ENCODE data around the gene CACNA1B.

CACNA1B gene

GRCh38 chr9:137989999-137990715 lies 112.6 kb downstream of the CACNA1B start:
- Histone ChIP-seq H3K4me3 (ENCODE audit: low read length) (no peak overlapping the region), H3K36me3 (ENCODE audit: control insufficient read depth, insufficient read depth, low read length) (no peaks in the 10 kb centered on the region), H3K4ac (ENCODE audit: low read depth, low read length) (no peak overlapping the region), H3K18ac (ENCODE audit: low read length) (no peak overlapping the region), H2BK15ac (replicated peaks; ENCODE audit: low read depth) (no peak overlapping the region), H3K79me1 (ENCODE audit: low read length) (no peaks in the 10 kb centered on the region), H3K79me2 (ENCODE audit: control insufficient read depth, insufficient read depth, low read length) (no peaks in the 10 kb centered on the region), H3K56ac (ENCODE audit: low read length) (no peak overlapping the region), H4K8ac (ENCODE audit: low read depth, low read length) (no peak overlapping the region), H2BK5ac (ENCODE audit: low read length) (no peak overlapping the region), H3K9ac (ENCODE audit: low read length) (no peak overlapping the region), H3K27ac (ENCODE audit: low read depth, low read length) (no peak overlapping the region), H4K5ac (ENCODE audit: low read length) (no peak overlapping the region), H2AK5ac (ENCODE audit: low read length) (no peak overlapping the region), H3K27me3 (ENCODE audit: insufficient read depth, low read length, poor library complexity) (no peaks in the 10 kb centered on the region), H3K23ac (ENCODE audit: low read length) (no peak overlapping the region), H3K4me2 (ENCODE audit: low read length) (no peak overlapping the region), H2BK120ac (ENCODE audit: low read depth, low read length) (no peak overlapping the region), H3K4me1 (ENCODE audit: control insufficient read depth, low read depth, low read length) (no peaks in the 10 kb centered on the region)
- no peak for DNase-seq
- no CpG with 5 or more reads among the region's 8 CpGs for WGBS (ENCODE audit: extremely low coverage, insufficient coverage, low lambda C conversion rate)

- no CpG with 5 or more reads among the region's 13 CpGs for WGBS (ENCODE audit: extremely low coverage, insufficient coverage, low lambda C conversion rate)
- no peaks in the 10 kb centered on the region for H3K36me3 ChIP-seq (ENCODE audit: control insufficient read depth, insufficient read depth, low read length)
- H3K4ac ChIP-seq (ENCODE audit: low read depth, low read length): no peak overlapping the region
- H2AK5ac ChIP-seq (ENCODE audit: low read length): no peak overlapping the region
- H3K9ac ChIP-seq (ENCODE audit: low read length): no peak overlapping the region
- H3K23ac ChIP-seq (ENCODE audit: low read length): no peak overlapping the region
- no peak overlapping the region for H4K8ac ChIP-seq (ENCODE audit: low read depth, low read length)
- H2BK120ac ChIP-seq (ENCODE audit: low read depth, low read length): no peak overlapping the region
- H3K4me2 ChIP-seq (ENCODE audit: low read length): no peak overlapping the region
- DNase-seq: no peak
- H2BK5ac ChIP-seq (ENCODE audit: low read length): no peak overlapping the region
- H2BK15ac ChIP-seq (replicated peaks; ENCODE audit: low read depth): no peak overlapping the region
- H3K79me2 ChIP-seq (ENCODE audit: control insufficient read depth, insufficient read depth, low read length): no peaks in the 10 kb centered on the region
- no peaks in the 10 kb centered on the region for H3K79me1 ChIP-seq (ENCODE audit: low read length)
- H3K27ac ChIP-seq (ENCODE audit: low read depth, low read length): no peak overlapping the region
- H4K5ac ChIP-seq (ENCODE audit: low read length): no peak overlapping the region
- H3K18ac ChIP-seq (ENCODE audit: low read length): no peak overlapping the region
- no peaks in the 10 kb centered on the region for H3K27me3 ChIP-seq (ENCODE audit: insufficient read depth, low read length, poor library complexity)
- H3K4me3 ChIP-seq (ENCODE audit: low read length): no peak overlapping the region
- H3K56ac ChIP-seq (ENCODE audit: low read length): no peak overlapping the region
- no peaks in the 10 kb centered on the region for H3K4me1 ChIP-seq (ENCODE audit: control insufficient read depth, low read depth, low read length)
Observed at GRCh38 chr9:138003485-138004190, 126.1 kb downstream of the CACNA1B start.

- no peak overlapping the region for H2BK120ac ChIP-seq (ENCODE audit: low read depth, low read length)
- H3K4me3 ChIP-seq (ENCODE audit: low read length): no peak overlapping the region
- no peaks in the 10 kb centered on the region for H3K4me1 ChIP-seq (ENCODE audit: control insufficient read depth, low read depth, low read length)
- H3K79me1 ChIP-seq (ENCODE audit: low read length): no peaks in the 10 kb centered on the region
- no peak overlapping the region for H3K27ac ChIP-seq (ENCODE audit: low read depth, low read length)
- no CpG with 5 or more reads among the region's 25 CpGs for WGBS (ENCODE audit: extremely low coverage, insufficient coverage, low lambda C conversion rate)
- no peak overlapping the region for H3K56ac ChIP-seq (ENCODE audit: low read length)
- H2BK15ac ChIP-seq (replicated peaks; ENCODE audit: low read depth): no peak overlapping the region
- no peak overlapping the region for H3K23ac ChIP-seq (ENCODE audit: low read length)
- H3K36me3 ChIP-seq (ENCODE audit: control insufficient read depth, insufficient read depth, low read length): no peaks in the 10 kb centered on the region
- DNase-seq: no peak
- H4K8ac ChIP-seq (ENCODE audit: low read depth, low read length): no peak overlapping the region
- no peaks in the 10 kb centered on the region for H3K27me3 ChIP-seq (ENCODE audit: insufficient read depth, low read length, poor library complexity)
- H3K9ac ChIP-seq (ENCODE audit: low read length): no peak overlapping the region
- no peak overlapping the region for H2BK5ac ChIP-seq (ENCODE audit: low read length)
- no peak overlapping the region for H3K4ac ChIP-seq (ENCODE audit: low read depth, low read length)
- H4K5ac ChIP-seq (ENCODE audit: low read length): no peak overlapping the region
- H3K4me2 ChIP-seq (ENCODE audit: low read length): no peak overlapping the region
- no peak overlapping the region for H2AK5ac ChIP-seq (ENCODE audit: low read length)
- H3K79me2 ChIP-seq (ENCODE audit: control insufficient read depth, insufficient read depth, low read length): no peaks in the 10 kb centered on the region
- H3K18ac ChIP-seq (ENCODE audit: low read length): no peak overlapping the region
Observed at GRCh38 chr9:138006576-138007233, 129.1 kb downstream of the CACNA1B start.

GRCh38 chr9:138007566-138007917 lies 130.0 kb downstream of the CACNA1B start:
- no peak overlapping the region for H3K23ac ChIP-seq (ENCODE audit: low read length)
- H3K27me3 ChIP-seq (ENCODE audit: insufficient read depth, low read length, poor library complexity): no peaks in the 10 kb centered on the region
- H2BK5ac ChIP-seq (ENCODE audit: low read length): no peak overlapping the region
- no peak overlapping the region for H2BK120ac ChIP-seq (ENCODE audit: low read depth, low read length)
- no peak overlapping the region for H3K18ac ChIP-seq (ENCODE audit: low read length)
- H4K5ac ChIP-seq (ENCODE audit: low read length): no peak overlapping the region
- no peak overlapping the region for H4K8ac ChIP-seq (ENCODE audit: low read depth, low read length)
- H3K4ac ChIP-seq (ENCODE audit: low read depth, low read length): no peak overlapping the region
- no peak overlapping the region for H2AK5ac ChIP-seq (ENCODE audit: low read length)
- no peaks in the 10 kb centered on the region for H3K36me3 ChIP-seq (ENCODE audit: control insufficient read depth, insufficient read depth, low read length)
- H2BK15ac ChIP-seq (replicated peaks; ENCODE audit: low read depth): no peak overlapping the region
- H3K4me1 ChIP-seq (ENCODE audit: control insufficient read depth, low read depth, low read length): no peaks in the 10 kb centered on the region
- no CpG with 5 or more reads among the region's 9 CpGs for WGBS (ENCODE audit: extremely low coverage, insufficient coverage, low lambda C conversion rate)
- H3K4me3 ChIP-seq (ENCODE audit: low read length): no peak overlapping the region
- H3K4me2 ChIP-seq (ENCODE audit: low read length): no peak overlapping the region
- no peak overlapping the region for H3K27ac ChIP-seq (ENCODE audit: low read depth, low read length)
- no peak for DNase-seq
- no peaks in the 10 kb centered on the region for H3K79me2 ChIP-seq (ENCODE audit: control insufficient read depth, insufficient read depth, low read length)
- H3K56ac ChIP-seq (ENCODE audit: low read length): no peak overlapping the region
- H3K79me1 ChIP-seq (ENCODE audit: low read length): no peaks in the 10 kb centered on the region
- H3K9ac ChIP-seq (ENCODE audit: low read length): no peak overlapping the region

GRCh38 chr9:138007918-138008841 lies 130.6 kb downstream of the CACNA1B start:
- no peak overlapping the region for H2BK5ac ChIP-seq (ENCODE audit: low read length)
- no peak for DNase-seq
- H3K4ac ChIP-seq (ENCODE audit: low read depth, low read length): no peak overlapping the region
- no peak overlapping the region for H2BK15ac ChIP-seq (replicated peaks; ENCODE audit: low read depth)
- H2AK5ac ChIP-seq (ENCODE audit: low read length): no peak overlapping the region
- no peak overlapping the region for H3K4me3 ChIP-seq (ENCODE audit: low read length)
- no peaks in the 10 kb centered on the region for H3K79me2 ChIP-seq (ENCODE audit: control insufficient read depth, insufficient read depth, low read length)
- H3K23ac ChIP-seq (ENCODE audit: low read length): no peak overlapping the region
- no peaks in the 10 kb centered on the region for H3K27me3 ChIP-seq (ENCODE audit: insufficient read depth, low read length, poor library complexity)
- no peaks in the 10 kb centered on the region for H3K79me1 ChIP-seq (ENCODE audit: low read length)
- WGBS (ENCODE audit: extremely low coverage, insufficient coverage, low lambda C conversion rate): no CpG with 5 or more reads among the region's 15 CpGs
- no peak overlapping the region for H4K5ac ChIP-seq (ENCODE audit: low read length)
- H3K56ac ChIP-seq (ENCODE audit: low read length): no peak overlapping the region
- H3K9ac ChIP-seq (ENCODE audit: low read length): no peak overlapping the region
- H3K18ac ChIP-seq (ENCODE audit: low read length): no peak overlapping the region
- no peaks in the 10 kb centered on the region for H3K4me1 ChIP-seq (ENCODE audit: control insufficient read depth, low read depth, low read length)
- H3K27ac ChIP-seq (ENCODE audit: low read depth, low read length): no peak overlapping the region
- no peak overlapping the region for H3K4me2 ChIP-seq (ENCODE audit: low read length)
- H3K36me3 ChIP-seq (ENCODE audit: control insufficient read depth, insufficient read depth, low read length): no peaks in the 10 kb centered on the region
- H4K8ac ChIP-seq (ENCODE audit: low read depth, low read length): no peak overlapping the region
- H2BK120ac ChIP-seq (ENCODE audit: low read depth, low read length): no peak overlapping the region
